ENCODE measurements around the gene DNAJA3. TPM values are rescaled to one million over a fixed set of nuclear protein-coding genes. Genes with fewer than 3 reads are reported as not detected.

DNAJA3 gene
- total RNA-seq, 1 donor from 2014 or later = 73.1 TPM

GRCh38 chr16:4404967-4405696, 20.5 kb upstream of the DNAJA3 start:
- DNase-seq (ENCODE audit: low spot score) = no peak

DNA sequence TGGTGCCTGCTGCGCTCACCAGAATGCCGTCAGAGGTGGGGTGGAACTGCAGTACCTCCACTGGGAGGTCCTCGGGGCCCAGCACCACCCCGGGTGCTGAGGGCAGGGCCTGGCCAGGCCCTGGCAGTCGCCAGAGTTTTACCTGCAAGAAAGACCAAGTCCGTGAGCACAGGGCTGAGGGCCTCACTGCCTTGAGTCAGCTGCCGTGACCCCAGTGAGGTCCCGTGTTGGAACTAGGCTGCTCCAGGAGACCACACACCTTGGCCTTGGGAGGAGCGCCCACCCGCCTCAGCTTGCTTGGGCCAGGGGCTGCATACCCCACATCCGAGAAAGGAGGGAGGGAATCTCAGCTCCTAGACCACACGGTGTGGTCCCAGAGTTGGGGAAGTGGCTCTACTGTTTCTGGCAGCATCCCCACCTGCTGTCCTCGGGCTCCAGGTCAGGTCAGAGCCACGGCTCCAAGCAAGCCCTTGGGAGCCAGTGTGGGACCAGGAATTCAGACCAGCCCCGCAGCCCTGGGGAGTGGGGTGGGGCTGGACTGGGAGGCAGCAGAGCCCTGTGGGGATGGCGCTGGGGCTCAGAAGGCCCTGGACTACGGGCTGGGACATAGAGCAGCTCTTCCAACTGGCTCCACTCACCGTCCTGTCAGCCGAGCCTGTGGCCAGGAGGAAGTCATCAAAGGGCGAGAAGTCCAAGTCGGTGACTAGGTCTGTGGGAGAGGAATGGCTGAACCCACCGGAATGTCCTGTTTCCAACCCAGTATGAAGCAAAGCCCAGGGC, 17.9 kb upstream of the DNAJA3 start:
- DNase-seq (ENCODE audit: low spot score) = no peak

DNA sequence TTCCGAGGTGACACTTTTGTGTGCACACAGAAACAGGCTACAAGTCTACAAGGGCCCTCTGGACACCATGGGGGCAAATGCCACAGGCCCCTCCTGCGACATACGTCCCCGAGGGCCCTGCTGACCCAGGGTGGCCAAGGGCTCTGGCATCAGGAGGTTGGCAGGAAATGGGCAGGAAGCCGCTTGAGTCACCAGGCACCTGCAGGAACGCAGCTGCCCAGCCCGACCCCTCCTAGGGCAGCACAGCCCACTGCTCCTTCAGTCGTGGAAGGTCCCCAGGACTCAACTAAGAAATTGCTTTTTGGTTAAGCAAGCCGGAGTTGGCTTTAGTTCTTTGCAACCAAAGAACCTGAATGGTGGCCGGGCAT, 17.4 kb upstream of the DNAJA3 start:
- no peak for DNase-seq (ENCODE audit: low spot score)

GRCh38 chr16:4409081-4409932, 16.4 kb upstream of the DNAJA3 start:
- DNase-seq (ENCODE audit: low spot score) = no peak

DNA sequence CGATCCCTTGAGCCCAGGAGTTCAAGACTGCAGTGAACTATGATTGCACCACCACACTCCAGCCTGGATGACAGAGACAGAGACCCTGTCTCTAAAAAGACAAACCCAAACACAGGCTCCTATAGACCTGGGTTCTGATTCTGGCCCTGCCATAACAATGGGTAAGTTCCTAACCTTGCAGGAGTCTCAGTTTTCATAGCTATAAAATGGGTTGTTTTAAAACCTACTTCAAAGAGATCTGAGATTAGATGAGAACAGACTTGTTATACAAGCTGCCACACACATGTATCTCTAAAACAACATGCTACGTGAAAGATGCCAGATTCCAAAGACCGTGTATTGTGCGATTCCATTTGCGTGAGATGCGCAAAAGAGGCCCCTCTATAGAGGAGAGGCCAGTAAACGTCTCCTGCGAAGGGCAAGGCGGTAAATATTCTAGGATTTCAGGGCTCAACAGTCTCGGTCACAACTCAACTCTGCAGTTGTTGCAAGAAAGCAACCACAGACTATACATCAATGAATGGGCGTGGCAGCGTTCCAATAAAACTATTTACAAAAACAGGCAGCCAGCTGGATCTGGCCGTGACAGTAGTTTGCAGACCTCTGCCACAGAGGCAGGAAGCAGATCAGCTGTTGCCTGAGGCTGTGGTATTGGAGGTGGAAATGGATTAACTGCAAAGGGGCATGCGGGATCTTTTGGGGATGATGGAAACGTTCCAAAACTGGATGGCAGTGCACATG, 15.2 kb upstream of the DNAJA3 start:
- DNase-seq (ENCODE audit: low spot score) = no peak

GRCh38 chr16:4411684-4412083, 14.0 kb upstream of the DNAJA3 start:
- no peak for DNase-seq (ENCODE audit: low spot score)

DNA sequence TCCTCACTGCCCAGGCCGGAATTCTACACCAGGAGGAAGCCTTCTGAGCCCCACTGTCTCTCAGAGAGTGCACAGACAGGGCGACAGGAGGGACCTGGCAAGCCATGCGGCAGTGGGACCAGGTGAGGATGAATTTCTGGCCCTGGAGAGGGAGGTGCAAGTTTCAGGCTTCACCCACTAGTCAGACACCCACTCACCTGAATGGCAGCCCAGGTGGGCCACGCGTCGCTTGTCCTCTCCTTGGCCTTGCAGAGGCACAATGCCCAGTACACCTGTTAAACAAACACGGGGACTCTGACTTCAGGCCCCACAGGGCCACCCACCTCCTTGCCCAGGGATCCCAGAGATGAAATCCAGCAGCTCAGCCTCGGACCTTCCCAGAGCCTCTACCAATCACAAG, 13.5 kb upstream of the DNAJA3 start:
- DNase-seq (ENCODE audit: low spot score) = no peak

DNA sequence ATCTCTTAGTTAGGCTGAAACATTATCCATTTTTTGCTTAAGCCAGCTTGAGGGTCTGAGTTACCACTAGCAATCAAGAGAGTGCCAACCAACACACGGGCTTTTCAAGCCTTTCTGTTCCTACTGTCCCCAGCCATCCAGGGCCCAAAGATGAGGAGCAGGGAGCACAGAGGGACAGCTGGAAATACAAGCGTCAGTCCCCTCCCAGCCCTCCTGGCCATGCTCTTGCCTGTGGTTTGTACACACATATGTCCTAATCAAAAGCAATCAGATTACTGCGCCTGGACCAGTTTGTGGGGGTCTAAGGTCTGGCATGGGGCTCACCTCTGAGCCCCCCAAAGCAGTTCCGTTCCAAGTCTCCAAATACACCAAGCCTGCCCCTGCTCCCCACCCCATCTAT, 12.8 kb upstream of the DNAJA3 start:
- DNase-seq (ENCODE audit: low spot score) = no peak

- DNase-seq (ENCODE audit: low spot score) = no peak
These were observed 11.3 kb upstream of the DNAJA3 start for GRCh38 chr16:4414187-4414917.

DNA sequence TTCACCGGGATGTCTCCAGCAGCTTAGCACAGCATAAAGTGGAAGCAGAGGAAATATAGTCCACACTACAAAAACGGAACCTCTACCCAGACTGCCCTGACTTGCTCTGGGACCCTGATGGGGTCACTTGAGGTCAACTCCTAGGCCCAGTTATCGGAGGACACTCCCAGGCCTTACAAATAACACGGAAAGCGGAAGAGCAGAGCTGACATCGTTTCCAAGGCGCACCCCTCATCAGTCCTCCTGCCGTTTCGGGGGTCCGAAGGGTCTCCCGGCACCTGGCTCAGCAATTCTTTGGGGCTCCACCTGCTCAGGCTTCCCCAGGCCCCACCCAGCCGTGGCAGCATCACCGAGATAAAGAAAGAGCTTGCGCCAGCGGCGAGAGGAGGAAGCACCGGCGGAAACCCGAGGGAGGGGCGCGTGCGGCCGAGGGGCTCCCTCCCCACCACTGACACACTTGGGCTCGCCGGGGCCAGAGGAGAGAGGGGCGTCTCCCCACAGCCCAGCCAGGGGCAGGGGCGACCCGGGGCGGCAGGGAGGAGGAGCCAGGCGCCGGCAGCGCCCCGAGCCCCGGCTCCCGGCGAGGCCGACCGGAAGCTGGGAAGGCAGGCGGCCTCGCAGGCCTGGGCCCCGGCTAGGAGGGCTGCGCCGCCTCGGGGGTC, 10.0 kb upstream of the DNAJA3 start:
- DNase-seq (ENCODE audit: low spot score) = no peak

- DNase-seq (ENCODE audit: low spot score) = peak; percentile 97
These were observed 9.3 kb upstream of the DNAJA3 start, which contains the start of gene CORO7 for GRCh38 chr16:4416200-4417032. Gene CORO7 (minus strand): TSS chr16:4416596. CDS start chr16:4416518, 78 bp downstream.

DNA sequence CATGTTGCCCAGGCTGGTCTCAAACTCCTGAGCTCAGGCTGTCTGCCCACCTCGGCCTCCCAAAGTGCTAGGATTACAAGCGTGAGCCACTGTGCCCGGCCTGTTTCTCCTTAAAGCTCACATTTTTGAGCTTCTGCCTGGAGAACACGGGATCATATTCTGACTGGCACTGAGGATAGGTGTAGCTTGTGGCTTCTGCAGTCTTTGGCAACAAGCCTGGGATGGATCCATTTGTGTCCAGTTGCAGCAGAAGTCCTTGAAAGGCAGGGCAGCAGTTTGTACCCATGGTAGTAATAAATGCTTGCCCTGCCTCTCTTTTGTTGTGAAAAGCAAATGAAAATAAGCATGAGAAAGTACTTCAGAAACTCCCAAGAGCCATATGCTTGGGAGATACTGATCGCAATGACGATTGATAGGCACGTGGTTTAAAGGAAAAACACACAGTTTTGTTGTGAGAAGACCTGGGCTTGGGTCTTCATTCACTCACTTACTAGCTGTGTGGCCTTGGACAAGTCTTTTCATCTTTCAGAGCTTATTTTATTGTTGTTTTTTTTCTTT, 6.2 kb upstream of the DNAJA3 start:
- DNase-seq (ENCODE audit: low spot score) = no peak

- DNase-seq (ENCODE audit: low spot score) = no peak
These were observed 5.1 kb upstream of the DNAJA3 start for GRCh38 chr16:4420505-4421105.

DNA sequence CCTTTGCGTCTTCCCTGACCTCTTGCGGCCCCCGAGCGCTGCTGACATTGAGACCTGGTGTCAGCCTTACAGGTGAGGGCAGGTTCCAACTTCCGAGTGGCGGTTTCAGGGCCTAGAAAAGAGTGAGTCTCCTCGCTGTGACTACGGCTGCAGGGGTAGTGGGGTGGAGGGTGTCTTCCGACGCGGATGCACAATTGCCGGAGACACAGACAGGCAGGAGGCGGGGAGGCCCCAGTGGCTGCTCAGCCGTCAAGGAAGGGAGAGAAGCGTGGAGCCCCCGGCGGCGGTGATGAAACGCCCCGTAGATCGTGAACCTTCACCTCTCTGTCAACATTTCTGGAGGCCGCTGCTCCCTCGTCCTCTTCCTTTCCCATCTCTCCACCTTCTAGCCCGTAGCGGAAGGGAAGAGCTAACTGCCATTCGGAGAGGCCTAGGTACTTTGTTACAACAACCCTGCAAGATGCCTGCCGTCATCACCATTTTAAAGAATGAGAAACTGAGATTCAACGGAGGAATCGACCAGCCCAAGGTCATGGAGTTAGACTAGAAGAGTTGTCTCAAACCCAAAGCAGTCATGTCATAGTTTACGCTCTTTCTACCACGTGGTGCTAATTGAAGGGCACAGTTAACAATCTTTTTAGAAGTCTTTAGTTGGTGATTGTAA, 485 bp downstream of the DNAJA3 start:
- DNase-seq (ENCODE audit: low spot score) = no peak

DNA sequence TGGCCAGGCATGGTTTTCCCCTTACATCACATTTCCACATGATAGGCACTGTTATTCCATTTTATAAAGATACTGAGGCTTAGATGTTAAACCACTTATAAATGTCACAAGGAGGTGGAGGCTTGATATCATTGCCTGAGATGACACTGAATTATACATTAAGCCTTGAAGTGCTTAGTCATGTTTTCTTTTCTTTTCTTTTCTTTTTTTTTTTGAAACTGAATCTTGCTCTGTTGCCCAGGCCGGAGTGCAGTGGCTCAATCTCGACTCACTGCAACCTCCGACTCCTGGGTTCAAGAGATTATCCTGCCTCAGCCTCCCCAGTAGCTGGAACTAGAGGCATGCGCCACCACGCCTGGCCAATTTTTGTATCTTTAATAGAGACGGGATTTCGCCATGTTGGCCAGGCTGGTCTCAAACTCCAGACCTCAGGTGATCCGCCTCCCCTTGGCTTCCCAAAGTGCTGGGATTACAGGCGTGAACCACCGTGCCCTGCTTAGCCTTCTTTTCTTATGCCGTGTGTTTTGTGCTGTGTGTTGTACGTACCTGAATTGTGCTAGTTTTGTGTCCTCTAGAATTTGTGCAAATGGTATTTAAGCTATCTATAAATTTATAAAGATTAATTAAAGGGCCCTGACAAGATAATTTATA, 1.2 kb downstream of the DNAJA3 start:
- DNase-seq (ENCODE audit: low spot score) = no peak

- DNase-seq (ENCODE audit: low spot score) = no peak
These were observed 2.8 kb downstream of the DNAJA3 start for GRCh38 chr16:4428500-4428899.

- no peak for DNase-seq (ENCODE audit: low spot score)
These were observed 5.4 kb downstream of the DNAJA3 start for GRCh38 chr16:4431023-4431422.

GRCh38 chr16:4433228-4433627, 7.6 kb downstream of the DNAJA3 start:
- no peak for DNase-seq (ENCODE audit: low spot score)

All from ureter (tissue), 1 donor.